GM12865 (cell line): ENCODE results near the gene LDHAL6B.

Experiments used
- DNase-seq: peaks from one replicate; pipeline ENCODE4 v3.0.0; 2010; ENCODE audit warnings: low read depth
- H3K4me3 ChIP-seq: 2 replicates; pipeline ENCODE4 v1.5.1; 2011; ENCODE audit warnings: mild to moderate bottlenecking, low read depth, low read length, control low read depth
- CTCF ChIP-seq: IDR thresholded peaks from 2 replicates; pipeline ENCODE4 v1.5.1; 2011; ENCODE audit warnings: low read length, control low read depth, low read depth, inconsistent platforms; ENCODE audit not compliant: insufficient read depth; ENCODE audit errors: missing control alignments

The LDHAL6B gene

DNA sequence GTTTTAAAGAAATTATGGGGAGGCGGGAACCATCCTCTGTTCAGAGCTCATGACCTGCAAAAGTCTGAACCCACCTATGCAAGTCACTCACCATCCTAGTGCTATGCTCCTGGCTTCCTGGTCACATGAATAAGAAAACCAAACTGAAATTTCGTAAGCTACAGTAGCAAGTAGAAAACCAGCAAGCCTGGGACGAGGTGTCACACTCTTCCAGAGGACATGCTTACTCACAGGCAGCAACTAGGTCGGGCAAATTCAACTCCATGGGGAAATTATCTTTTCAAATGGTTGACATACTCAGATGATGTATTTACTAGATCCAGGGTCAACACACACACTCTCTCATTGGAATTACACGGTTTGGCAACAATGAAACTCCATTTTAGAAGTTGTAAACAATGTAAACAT, 31.3 kb downstream of the LDHAL6B start:
- H3K4me3 ChIP-seq: peak overlapping the region; percentile 59
- no peak for TF ChIP-seq CTCF
- peak; percentile 84 for DNase-seq

- DNase-seq: no peak
- H3K4me3 ChIP-seq: no peak overlapping the region
- no peak for TF ChIP-seq CTCF
Measured at GRCh38 chr15:59240036-59240435, 33.4 kb downstream of the LDHAL6B start.

- H3K4me3 ChIP-seq: no peak overlapping the region
- DNase-seq: no peak
- TF ChIP-seq CTCF: no peak
Measured at GRCh38 chr15:59242649-59243048, 36.0 kb downstream of the LDHAL6B start.

GRCh38 chr15:59243622-59244021, 37.0 kb downstream of the LDHAL6B start:
- no peak overlapping the region for H3K4me3 ChIP-seq
- no peak for DNase-seq
- no peak for TF ChIP-seq CTCF

DNA sequence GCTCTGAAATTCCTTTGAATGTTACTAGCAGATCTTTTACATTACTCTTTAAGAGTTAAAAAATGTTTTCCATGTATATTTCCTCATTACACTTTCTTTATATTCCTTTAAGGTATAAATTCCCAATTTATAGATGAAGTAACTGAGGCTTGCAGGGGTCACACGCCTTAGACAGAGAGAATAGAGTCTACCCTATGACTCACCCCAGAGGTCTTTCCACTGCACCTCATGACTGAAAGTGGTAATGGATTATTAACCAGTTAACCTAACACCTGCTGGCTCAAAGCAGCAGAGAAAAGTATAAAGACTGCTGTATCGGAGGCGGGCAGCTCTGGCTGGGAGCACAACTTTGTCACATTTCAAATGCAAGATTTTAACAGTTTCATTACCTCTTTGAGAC, 37.7 kb downstream of the LDHAL6B start:
- TF ChIP-seq CTCF: no peak
- no peak overlapping the region for H3K4me3 ChIP-seq
- DNase-seq: peak; percentile 73

- no peak overlapping the region for H3K4me3 ChIP-seq
- no peak for DNase-seq
Measured at GRCh38 chr15:59245559-59245958, 38.9 kb downstream of the LDHAL6B start.

More at GRCh38 chr15:59245559-59245958, 38.9 kb downstream of the LDHAL6B start:
- no peak for TF ChIP-seq CTCF
